Right atrium auricular region (tissue), 2 donors: ENCODE measurements around the gene ICAM2. TPM values are rescaled to one million over a fixed set of nuclear protein-coding genes. Genes with fewer than 3 reads are reported as not detected.
"Not testable (repeated sequence)": the region's sequence is repeated elsewhere in the genome, so short reads cannot be mapped to it uniquely, and the experiment has no call there.

Experiments used
- DNase-seq: peaks from one replicate; pipeline ENCODE4 v3.0.0-alpha.2; 2019; ENCODE audit warnings: low spot score
- H3K27ac ChIP-seq, 2 donors: fragments of 200-600 bp; sonication (generic); 1 replicate in 1 of 2; 2 replicates in 1 of 2; pipeline ENCODE4 v1.5.1; 2016 to 2019
- H3K27me3 ChIP-seq, 2 donors: fragments of 200-600 bp; sonication (generic); one replicate each; pipeline versions ENCODE4 v1.5.1 to v1.6.0; 2017 to 2019
- H3K36me3 ChIP-seq: fragments of 200-600 bp; sonication (generic); one replicate; pipeline ENCODE4 v1.5.1; 2016
- H3K4me1 ChIP-seq, 2 donors: fragments of 200-600 bp; sonication (generic); one replicate each; pipeline versions ENCODE4 v1.5.1 to v1.6.0; 2017 to 2019
- H3K4me3 ChIP-seq, 2 donors: fragments of 200-600 bp; sonication (generic); 1 replicate in 1 of 2; 2 replicates in 1 of 2; pipeline ENCODE4 v1.5.1; 2017 to 2019; ENCODE audit warnings: mild to moderate bottlenecking in 1 of 2, moderate library complexity in 1 of 2
- H3K9me3 ChIP-seq, 2 donors: fragments of 200-600 bp; sonication (generic); one replicate each; pipeline ENCODE4 v1.5.1; 2019
- CTCF ChIP-seq, 2 donors: fragments of 200-600 bp; sonication (generic); IDR thresholded peaks; one replicate each; pipeline ENCODE4 v1.5.1; 2019; ENCODE audit warnings: antibody characterized with exemption in 2 of 2
- total RNA-seq, 2 donors: library from RNA; depleted of rRNA; stranded (reverse); fragments of >200 nt; gene quantifications; one replicate each; pipeline ENCODE4 v1.1.0, GENCODE V29; 2016

ICAM2 gene
- total RNA-seq, 2 donors from 2014 or later, result 74.6 to 109 TPM

- H3K36me3 ChIP-seq, result no peaks in the 10 kb centered on the region
- H3K27ac ChIP-seq, result peak overlapping the region in 1 of 2 donors; percentile 40
- H3K9me3 ChIP-seq, result no peaks in the 10 kb centered on the region
- peak; percentile 54 for DNase-seq
- peaks cover 0 to 26% of the 10 kb centered on the region in 2 donors for H3K4me1 ChIP-seq
- no peak overlapping the region for H3K4me3 ChIP-seq
- TF ChIP-seq CTCF (IDR thresholded peaks at IDR 0.05), result no peak
- H3K27me3 ChIP-seq, result no peaks in the 10 kb centered on the region
Measured at GRCh38 chr17:64008830-64009229, 11.6 kb downstream of the ICAM2 start.

- Histone ChIP-seq H3K4me3 (no peak overlapping the region), H3K27ac (peak overlapping the region in 1 of 2 donors; percentile 40), H3K9me3 (no peaks in the 10 kb centered on the region), H3K36me3 (no peaks in the 10 kb centered on the region), H3K27me3 (no peaks in the 10 kb centered on the region), H3K4me1 (peaks cover 0 to 26% of the 10 kb centered on the region in 2 donors)
- no peak for DNase-seq
- no peak for TF ChIP-seq CTCF (IDR thresholded peaks at IDR 0.05)
Measured at GRCh38 chr17:64008346-64008745, 12.1 kb downstream of the ICAM2 start.

GRCh38 chr17:64007838-64008282 is 12.6 kb downstream of the ICAM2 start:
- H3K4me1 ChIP-seq, result peaks cover 0 to 26% of the 10 kb centered on the region in 2 donors
- peak overlapping the region; percentile 27 to 40 for H3K27ac ChIP-seq
- DNase-seq, result peak; percentile 61
- TF ChIP-seq CTCF (IDR thresholded peaks at IDR 0.05), result no peak
- H3K27me3 ChIP-seq, result no peaks in the 10 kb centered on the region
- no peaks in the 10 kb centered on the region for H3K9me3 ChIP-seq
- H3K4me3 ChIP-seq, result no peak overlapping the region
- no peaks in the 10 kb centered on the region for H3K36me3 ChIP-seq

- Histone ChIP-seq H3K27ac (peak overlapping the region; percentile 27 to 40), H3K4me1 (peaks cover 0 to 28% of the 10 kb centered on the region in 2 donors)
- H3K4me3 ChIP-seq, result not testable (repeated sequence)
Measured at GRCh38 chr17:64007089-64007837, 13.2 kb downstream of the ICAM2 start.

GRCh38 chr17:64006361-64007088 is 13.9 kb downstream of the ICAM2 start:
- Histone ChIP-seq H3K36me3 (no peaks in the 10 kb centered on the region), H3K4me1 (peaks cover 0 to 35% of the 10 kb centered on the region in 2 donors), H3K27ac (peak overlapping the region; percentile 70 to 75), H3K27me3 (no peaks in the 10 kb centered on the region), H3K9me3 (no peaks in the 10 kb centered on the region), H3K4me3 (peak overlapping the region; percentile 30 to 33)
- peak; percentile 70 for DNase-seq
- TF ChIP-seq CTCF (IDR thresholded peaks at IDR 0.05), result no peak

More at GRCh38 chr17:64007089-64007837, 13.2 kb downstream of the ICAM2 start:
- H3K27me3 ChIP-seq, H3K36me3 ChIP-seq, H3K9me3 ChIP-seq: not testable (repeated sequence)
- DNase-seq, result peak; percentile 56

GRCh38 chr17:64005734-64006167 is 14.7 kb downstream of the ICAM2 start:
- H3K4me1 ChIP-seq, result peaks cover 0 to 41% of the 10 kb centered on the region in 2 donors
- TF ChIP-seq CTCF (IDR thresholded peaks at IDR 0.05), result no peak
- DNase-seq, result peak; percentile 59
- peak overlapping the region; percentile 70 to 75 for H3K27ac ChIP-seq
- H3K27me3 ChIP-seq, result no peaks in the 10 kb centered on the region
- H3K36me3 ChIP-seq, result no peaks in the 10 kb centered on the region
- no peaks in the 10 kb centered on the region for H3K9me3 ChIP-seq
- peak overlapping the region; percentile 30 to 33 for H3K4me3 ChIP-seq
